MM.1S (cell line): ENCODE results near the gene TRIM68.

Experiments
- DNase-seq: peaks from one replicate; pipeline ENCODE4 v3.0.0-alpha.2; 2015
- H2AFZ ChIP-seq: fragments of 300-600 bp; sonication (generic); 2 replicates; pipeline ENCODE4 v1.6.0; 2016; ENCODE audit warnings: antibody characterized with exemption, low read length
- H3F3A ChIP-seq: fragments of 300-600 bp; sonication (generic); 2 replicates; pipeline ENCODE4 v1.6.1; 2016; ENCODE audit warnings: mild to moderate bottlenecking, antibody characterized with exemption, low read length, moderate library complexity, mixed read lengths; ENCODE audit not compliant: insufficient read depth
- H3K27ac ChIP-seq: fragments of 300-600 bp; sonication (generic); 2 replicates; pipeline ENCODE4 v1.5.1; 2016; ENCODE audit warnings: mild to moderate bottlenecking, low read length
- H3K27me3 ChIP-seq: fragments of 300-600 bp; sonication (generic); replicated peaks from 2 replicates; pipeline ENCODE4 v1.6.0; 2016; ENCODE audit warnings: low read length; ENCODE audit not compliant: insufficient read depth
- H3K36me3 ChIP-seq: fragments of 300-600 bp; sonication (generic); replicated peaks from 2 replicates; pipeline ENCODE4 v1.6.1; 2016; ENCODE audit warnings: mild to moderate bottlenecking, low read length, mixed read lengths; ENCODE audit not compliant: insufficient read depth
- H3K4me1 ChIP-seq: fragments of 300-600 bp; sonication (generic); 2 replicates; pipeline ENCODE4 v1.6.1; 2016; ENCODE audit warnings: low read length, mixed read lengths
- H3K4me2 ChIP-seq: fragments of 300-600 bp; sonication (generic); 2 replicates; pipeline ENCODE4 v1.6.0; 2016; ENCODE audit warnings: low read depth, low read length
- H3K4me3 ChIP-seq: fragments of 300-600 bp; sonication (generic); 2 replicates; pipeline ENCODE4 v1.5.1; 2016; ENCODE audit warnings: low read length, mixed read lengths
- H3K79me2 ChIP-seq: fragments of 300-600 bp; sonication (generic); 2 replicates; pipeline ENCODE4 v1.6.1; 2016; ENCODE audit warnings: mixed run types, low read length, mixed read lengths
- H3K9ac ChIP-seq: fragments of 300-600 bp; sonication (generic); 2 replicates; pipeline ENCODE4 v1.6.1; 2016; ENCODE audit warnings: low read length, mixed read lengths
- H3K9me2 ChIP-seq: fragments of 300-600 bp; sonication (generic); replicated peaks from 2 replicates; pipeline ENCODE4 v1.6.1; 2016; ENCODE audit warnings: mild to moderate bottlenecking, low read length, mixed read lengths; ENCODE audit not compliant: insufficient read depth
- H3K9me3 ChIP-seq: fragments of 300-600 bp; sonication (generic); replicated peaks from 2 replicates; pipeline ENCODE4 v1.6.1; 2016; ENCODE audit warnings: mild to moderate bottlenecking, low read length, mixed read lengths; ENCODE audit not compliant: insufficient read depth
- H4K20me1 ChIP-seq: fragments of 300-600 bp; sonication (generic); 2 replicates; pipeline ENCODE4 v1.6.1; 2016; ENCODE audit warnings: mild to moderate bottlenecking, low read length, moderate library complexity, mixed read lengths; ENCODE audit not compliant: insufficient read depth
- CTCF ChIP-seq: fragments of 300-600 bp; sonication (generic); IDR thresholded peaks from 2 replicates; pipeline ENCODE4 v1.5.1; 2016; ENCODE audit warnings: antibody characterized with exemption, low read length, mixed read lengths
- EZH2 ChIP-seq: fragments of 300-600 bp; sonication (generic); optimal IDR thresholded peaks from 2 replicates; pipeline ENCODE3; 2017; ENCODE audit warnings: low read depth, mild to moderate bottlenecking, antibody characterized with exemption, low read length, mixed read lengths
- EZH2phosphoT487 ChIP-seq: fragments of 300-600 bp; sonication (generic); IDR thresholded peaks from 2 replicates; pipeline ENCODE4 v1.6.1; 2018; ENCODE audit warnings: antibody characterized with exemption, low read length

TRIM68 gene

GRCh38 chr11:4626207-4627099 is 18.4 kb upstream of the TRIM68 start:
- Histone ChIP-seq H4K20me1 (no peaks in the 10 kb centered on the region), H3F3A (no peaks in the 10 kb centered on the region), H3K27me3 (no peaks in the 10 kb centered on the region), H3K79me2 (no peaks in the 10 kb centered on the region), H3K9me3 (no peaks in the 10 kb centered on the region), H3K9me2 (no peaks in the 10 kb centered on the region), H3K27ac (no peak overlapping the region), H3K36me3 (no peaks in the 10 kb centered on the region), H3K4me3 (no peak overlapping the region), H3K9ac (no peak overlapping the region), H3K4me1 (no peaks in the 10 kb centered on the region), H2AFZ (no peak overlapping the region), H3K4me2 (no peak overlapping the region)
- peak; percentile 82 for DNase-seq
- TF ChIP-seq EZH2, result no peak
- TF ChIP-seq CTCF, result peak; percentile 80

GRCh38 chr11:4619514-4619913 is 11.5 kb upstream of the TRIM68 start:
- H3K27ac ChIP-seq, result no peak overlapping the region
- H2AFZ ChIP-seq, result no peak overlapping the region
- no peaks in the 10 kb centered on the region for H3K9me3 ChIP-seq
- H3K36me3 ChIP-seq, result no peaks in the 10 kb centered on the region
- no peak for DNase-seq
- H3K27me3 ChIP-seq, result no peaks in the 10 kb centered on the region
- no peaks in the 10 kb centered on the region for H3F3A ChIP-seq
- no peaks in the 10 kb centered on the region for H4K20me1 ChIP-seq
- no peaks in the 10 kb centered on the region for H3K9me2 ChIP-seq
- H3K9ac ChIP-seq, result no peak overlapping the region
- H3K4me2 ChIP-seq, result no peak overlapping the region
- H3K4me1 ChIP-seq, result no peaks in the 10 kb centered on the region
- no peak overlapping the region for H3K4me3 ChIP-seq
- H3K79me2 ChIP-seq, result no peaks in the 10 kb centered on the region
- TF ChIP-seq EZH2phosphoT487, result no peak
- no peak for TF ChIP-seq EZH2
- no peak for TF ChIP-seq CTCF

- TF ChIP-seq EZH2, result no peak
- no peak for TF ChIP-seq EZH2phosphoT487
- no peak for TF ChIP-seq CTCF
- Histone ChIP-seq H3F3A (no peaks in the 10 kb centered on the region), H3K36me3 (no peaks in the 10 kb centered on the region), H3K4me2 (no peak overlapping the region), H2AFZ (no peak overlapping the region), H3K9ac (no peak overlapping the region), H3K79me2 (no peaks in the 10 kb centered on the region), H3K9me3 (no peaks in the 10 kb centered on the region), H3K4me3 (no peak overlapping the region), H3K27ac (no peak overlapping the region), H4K20me1 (no peaks in the 10 kb centered on the region), H3K9me2 (no peaks in the 10 kb centered on the region), H3K4me1 (no peaks in the 10 kb centered on the region), H3K27me3 (no peaks in the 10 kb centered on the region)
- DNase-seq, result no peak
Observed at GRCh38 chr11:4615856-4616444, 7.9 kb upstream of the TRIM68 start.
